ENCODE data around the gene LGR6. TPM values are rescaled to one million over a fixed set of nuclear protein-coding genes. Genes with fewer than 3 reads are reported as not detected.

The LGR6 gene
- total RNA-seq, 2 donors from 2014 or later, result 76.6 to 99.0 TPM

GRCh38 chr1:202268817-202269216, 75.2 kb downstream of the LGR6 start:
- peak overlapping the region in 1 of 2 donors; percentile 1 for H3K27ac ChIP-seq
- DNase-seq (ENCODE audit: low spot score), result no peak

GRCh38 chr1:202270871-202271326, 77.3 kb downstream of the LGR6 start:
- TF ChIP-seq, protein P1, sequence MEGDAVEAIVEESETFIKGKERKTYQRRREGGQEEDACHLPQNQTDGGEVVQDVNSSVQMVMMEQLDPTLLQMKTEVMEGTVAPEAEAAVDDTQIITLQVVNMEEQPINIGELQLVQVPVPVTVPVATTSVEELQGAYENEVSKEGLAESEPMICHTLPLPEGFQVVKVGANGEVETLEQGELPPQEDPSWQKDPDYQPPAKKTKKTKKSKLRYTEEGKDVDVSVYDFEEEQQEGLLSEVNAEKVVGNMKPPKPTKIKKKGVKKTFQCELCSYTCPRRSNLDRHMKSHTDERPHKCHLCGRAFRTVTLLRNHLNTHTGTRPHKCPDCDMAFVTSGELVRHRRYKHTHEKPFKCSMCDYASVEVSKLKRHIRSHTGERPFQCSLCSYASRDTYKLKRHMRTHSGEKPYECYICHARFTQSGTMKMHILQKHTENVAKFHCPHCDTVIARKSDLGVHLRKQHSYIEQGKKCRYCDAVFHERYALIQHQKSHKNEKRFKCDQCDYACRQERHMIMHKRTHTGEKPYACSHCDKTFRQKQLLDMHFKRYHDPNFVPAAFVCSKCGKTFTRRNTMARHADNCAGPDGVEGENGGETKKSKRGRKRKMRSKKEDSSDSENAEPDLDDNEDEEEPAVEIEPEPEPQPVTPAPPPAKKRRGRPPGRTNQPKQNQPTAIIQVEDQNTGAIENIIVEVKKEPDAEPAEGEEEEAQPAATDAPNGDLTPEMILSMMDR (IDR thresholded peaks at IDR 0.05), result no peak
- H3K4me3 ChIP-seq, result no peak overlapping the region
- DNase-seq (ENCODE audit: low spot score) (no peak), ATAC-seq (ENCODE audit: insufficient number of reproducible peaks, low FRiP score, low read depth) (no peak)
- H3K27me3 ChIP-seq (replicated peaks; ENCODE audit: insufficient read depth), result no peaks in the 10 kb centered on the region
- no peaks in the 10 kb centered on the region for H3K9me3 ChIP-seq
- peaks cover 0 to 48% of the 10 kb centered on the region in 2 donors for H3K4me1 ChIP-seq (ENCODE audit: control insufficient read depth in 1 of 2, low read depth in 2 of 2)
- no peaks in the 10 kb centered on the region for H3K36me3 ChIP-seq
- peak overlapping the region; percentile 21 to 28 for H3K27ac ChIP-seq

More at GRCh38 chr1:202268817-202269216, 75.2 kb downstream of the LGR6 start:
- Histone ChIP-seq H3K27me3 (replicated peaks; ENCODE audit: insufficient read depth) (no peaks in the 10 kb centered on the region), H3K4me1 (ENCODE audit: control insufficient read depth in 1 of 2, low read depth in 2 of 2) (peaks cover 0 to 60% of the 10 kb centered on the region in 2 donors), H3K4me3 (no peak overlapping the region), H3K9me3 (no peaks in the 10 kb centered on the region), H3K36me3 (no peaks in the 10 kb centered on the region)
- ATAC-seq (ENCODE audit: insufficient number of reproducible peaks, low FRiP score, low read depth), result no peak
- TF ChIP-seq, protein P1 (IDR thresholded peaks at IDR 0.05), result no peak

DNA sequence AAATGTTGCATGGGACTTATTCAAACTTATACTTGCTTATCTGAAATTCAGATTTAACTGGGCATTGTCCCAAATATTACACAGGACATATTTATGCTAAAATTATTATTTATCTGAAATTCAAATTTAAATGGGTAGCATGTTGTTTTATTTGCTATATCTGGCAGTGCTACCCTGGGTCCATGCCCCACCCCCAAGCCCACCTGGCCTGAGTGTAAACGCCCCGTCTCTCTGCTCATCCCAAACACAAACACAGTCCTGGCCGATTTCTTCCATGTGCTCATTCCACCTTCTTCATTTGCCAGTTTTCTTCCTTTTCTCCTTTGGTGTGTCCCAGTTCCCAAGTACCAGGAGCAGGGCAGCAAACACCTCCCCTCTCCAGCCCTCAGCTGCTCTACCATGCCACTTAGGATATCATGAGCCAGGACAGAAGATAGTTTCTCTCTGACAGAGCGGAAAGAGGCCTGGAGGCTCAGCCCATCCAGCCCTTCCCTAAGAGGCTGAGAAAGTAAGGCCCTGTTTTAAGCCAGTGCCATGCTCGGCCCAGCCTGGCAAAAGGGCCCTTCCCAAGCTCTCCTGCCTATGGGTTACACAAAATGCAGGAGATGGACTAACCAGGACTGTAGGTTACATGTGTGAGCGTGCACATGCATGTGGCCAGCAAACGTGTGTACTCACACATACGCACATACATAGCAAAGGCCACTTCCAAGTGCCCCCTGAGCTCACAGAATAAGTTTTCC, 78.7 kb downstream of the LGR6 start:
- no peaks in the 10 kb centered on the region for H3K9me3 ChIP-seq
- TF ChIP-seq, protein P1 (IDR thresholded peaks at IDR 0.05), result no peak
- DNase-seq (ENCODE audit: low spot score), result no peak
- H3K4me1 ChIP-seq (ENCODE audit: control insufficient read depth in 1 of 2, low read depth in 2 of 2), result peaks cover 0 to 40% of the 10 kb centered on the region in 2 donors
- no peak overlapping the region for H3K4me3 ChIP-seq
- no peaks in the 10 kb centered on the region for H3K27me3 ChIP-seq (replicated peaks; ENCODE audit: insufficient read depth)
- no peak for ATAC-seq (ENCODE audit: insufficient number of reproducible peaks, low FRiP score, low read depth)
- peaks cover 9% of the 10 kb centered on the region for H3K36me3 ChIP-seq
- peak overlapping the region in 1 of 2 donors; percentile 20 for H3K27ac ChIP-seq

DNA sequence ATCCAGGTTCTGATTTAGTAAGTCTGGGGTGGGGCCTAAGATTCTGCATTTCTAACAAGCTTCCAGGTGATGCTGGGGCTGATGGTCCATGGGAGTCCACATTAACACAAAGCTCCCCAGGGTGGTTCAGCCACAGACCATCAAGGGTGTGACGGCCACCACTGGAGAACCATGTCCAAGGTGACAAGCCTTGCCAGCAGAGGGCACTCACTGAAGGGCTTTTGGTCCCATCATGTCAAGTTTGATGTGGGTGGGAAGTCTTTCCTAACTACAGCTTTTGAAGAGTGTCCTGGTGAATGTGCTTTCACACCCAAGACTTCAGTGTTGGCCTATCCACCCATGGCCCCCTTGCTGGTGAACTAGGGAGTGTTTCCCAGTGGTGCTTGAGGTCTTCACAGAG, 81.0 kb downstream of the LGR6 start:
- ATAC-seq (ENCODE audit: insufficient number of reproducible peaks, low FRiP score, low read depth) (no peak), DNase-seq (ENCODE audit: low spot score) (no peak)
- no peaks in the 10 kb centered on the region for H3K9me3 ChIP-seq
- H3K4me1 ChIP-seq (ENCODE audit: control insufficient read depth in 1 of 2, low read depth in 2 of 2), result peaks cover 0 to 49% of the 10 kb centered on the region in 2 donors
- H3K36me3 ChIP-seq, result peaks cover 9% of the 10 kb centered on the region
- no peak overlapping the region for H3K4me3 ChIP-seq
- TF ChIP-seq, protein P1 (IDR thresholded peaks at IDR 0.05), result no peak
- no peaks in the 10 kb centered on the region for H3K27me3 ChIP-seq (replicated peaks; ENCODE audit: insufficient read depth)
- no peak overlapping the region for H3K27ac ChIP-seq

DNA sequence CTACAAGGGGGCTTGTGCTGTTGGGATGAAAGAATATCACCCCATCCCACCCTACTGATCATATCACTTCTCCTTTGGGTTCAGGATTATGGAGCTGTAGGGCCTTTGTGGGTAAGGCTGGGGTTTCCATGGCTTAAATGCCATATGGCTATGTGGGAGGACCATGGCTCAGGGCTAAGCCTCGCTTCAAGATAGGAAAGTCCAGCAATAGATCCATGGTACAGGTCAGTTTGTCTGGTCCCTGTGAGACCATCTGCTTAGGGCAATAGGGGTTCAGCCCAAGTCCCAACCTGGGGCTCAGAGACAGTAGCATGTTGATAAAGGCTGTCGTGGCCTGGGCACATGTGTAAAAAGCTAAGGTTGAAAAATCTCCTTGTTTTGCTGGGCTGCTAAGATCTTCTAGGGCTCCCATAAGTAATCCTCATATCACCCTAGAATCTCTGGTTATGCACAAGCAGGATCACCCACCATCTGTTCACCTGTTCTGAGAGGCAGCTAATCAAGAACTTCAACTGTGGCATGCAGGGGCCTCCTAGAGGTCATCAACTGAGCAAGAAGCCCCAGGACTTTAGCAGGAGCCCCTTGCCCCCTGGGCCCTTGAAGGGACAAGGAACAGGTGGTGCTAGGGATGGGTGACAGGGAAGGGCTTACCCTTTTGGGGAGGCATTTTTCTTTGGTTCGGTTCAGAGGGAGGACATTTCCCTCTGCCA, 81.6 kb downstream of the LGR6 start:
- TF ChIP-seq, protein P1 (IDR thresholded peaks at IDR 0.05), result no peak
- DNase-seq (ENCODE audit: low spot score), result no peak
- no peak overlapping the region for H3K27ac ChIP-seq
- ATAC-seq (ENCODE audit: insufficient number of reproducible peaks, low FRiP score, low read depth), result no peak
- H3K36me3 ChIP-seq, result peaks cover 9% of the 10 kb centered on the region
- peaks cover 5 to 55% of the 10 kb centered on the region in 2 donors for H3K4me1 ChIP-seq (ENCODE audit: control insufficient read depth in 1 of 2, low read depth in 2 of 2)
- H3K9me3 ChIP-seq, result no peaks in the 10 kb centered on the region
- H3K27me3 ChIP-seq (replicated peaks; ENCODE audit: insufficient read depth), result no peaks in the 10 kb centered on the region
- H3K4me3 ChIP-seq, result no peak overlapping the region

Measured in thoracic aorta (tissue), 2 donors.